ENCODE measurements around the gene PLA2G2C. TPM values are rescaled to one million over a fixed set of nuclear protein-coding genes. Genes with fewer than 3 reads are reported as not detected.
A peak's percentile ranks its signal among the peaks of the same experiment; 100 is the strongest.

Gene PLA2G2C
- total RNA-seq, 2 experiments from 2014 or later = 0.44 to 0.57 TPM

GRCh38 chr1:20199840-20200239 lies 13.5 kb upstream of the PLA2G2C start:
- CTCF ChIA-PET (ENCODE audit: unreplicated experiment) = no interaction called here
- peak overlapping the region; percentile 61 for H3K4me2 ChIP-seq (ENCODE audit: low read length)
- H2AFZ ChIP-seq (ENCODE audit: low read length) = peak overlapping the region; percentile 38; the same call in 1 of the 2 replicates
- no peaks in the 10 kb centered on the region for H4K20me1 ChIP-seq (ENCODE audit: insufficient read depth, low read length)
- no peaks in the 10 kb centered on the region for H3K79me2 ChIP-seq (ENCODE audit: insufficient read depth, low read depth, low read length)
- intact Hi-C loops (cut with micrococcal nuclease; ENCODE audit: unreplicated experiment) = no loop called here
- BruUV-seq (replicated peaks) = no TSS peak
- H3K36me3 ChIP-seq (ENCODE audit: insufficient read depth, low read length) = no peaks in the 10 kb centered on the region
- no peak for TF ChIP-seq EZH2phosphoT487 (IDR thresholded peaks at IDR 0.05; ENCODE audit: borderline replicate concordance, low read depth, low read length)
- no peak for TF ChIP-seq CTCF (conservative IDR thresholded peaks at IDR 0.05; ENCODE audit: low read length)
- peaks cover 67% of the 10 kb centered on the region for H3K4me1 ChIP-seq (ENCODE audit: insufficient read depth, low read length, poor library complexity, severe bottlenecking)
- H3K9me3 ChIP-seq (ENCODE audit: low read length) = no peaks in the 10 kb centered on the region
- H3K27ac ChIP-seq (ENCODE audit: low read depth, low read length, poor library complexity, severe bottlenecking) = peak overlapping the region; percentile 83
- no peaks in the 10 kb centered on the region for H3K9me2 ChIP-seq (ENCODE audit: insufficient read depth, low read length)
- peak overlapping the region; percentile 39 for H3K4me3 ChIP-seq (ENCODE audit: low read depth, low read length, poor library complexity, severe bottlenecking)
- POLR2A ChIA-PET = interaction anchor here (0.6 to 1.5 kb wide), 4 partner anchors 11 to 38 kb away, joined by 3 to 6 read pairs (median 3); no protein-coding TSS in a partner anchor
- no peak for DNase-seq (ENCODE audit: low spot score)

GRCh38 chr1:20199403-20199802 lies 13.1 kb upstream of the PLA2G2C start:
- no peaks in the 10 kb centered on the region for H4K20me1 ChIP-seq (ENCODE audit: insufficient read depth, low read length)
- H3K27ac ChIP-seq (ENCODE audit: low read depth, low read length, poor library complexity, severe bottlenecking) = peak overlapping the region; percentile 83
- no peaks in the 10 kb centered on the region for H3K79me2 ChIP-seq (ENCODE audit: insufficient read depth, low read depth, low read length)
- TF ChIP-seq EZH2phosphoT487 (IDR thresholded peaks at IDR 0.05; ENCODE audit: borderline replicate concordance, low read depth, low read length) (no peak), CTCF (conservative IDR thresholded peaks at IDR 0.05; ENCODE audit: low read length) (no peak)
- H3K4me1 ChIP-seq (ENCODE audit: insufficient read depth, low read length, poor library complexity, severe bottlenecking) = peaks cover 71% of the 10 kb centered on the region
- intact Hi-C loops (cut with micrococcal nuclease; ENCODE audit: unreplicated experiment) = no loop called here
- H3K9me2 ChIP-seq (ENCODE audit: insufficient read depth, low read length) = no peaks in the 10 kb centered on the region
- peak overlapping the region; percentile 61 for H3K4me2 ChIP-seq (ENCODE audit: low read length)
- H3K36me3 ChIP-seq (ENCODE audit: insufficient read depth, low read length) = no peaks in the 10 kb centered on the region
- ChIA-PET POLR2A (interaction anchor here (0.7 to 0.9 kb wide), 2 partner anchors 13 to 21 kb away, joined by 3 to 6 read pairs; no protein-coding TSS in a partner anchor), CTCF (ENCODE audit: unreplicated experiment) (no interaction called here)
- DNase-seq (ENCODE audit: low spot score) = no peak
- peak overlapping the region; percentile 38; the same call in 1 of the 2 replicates for H2AFZ ChIP-seq (ENCODE audit: low read length)
- H3K4me3 ChIP-seq (ENCODE audit: low read depth, low read length, poor library complexity, severe bottlenecking) = peak overlapping the region; percentile 39
- no peaks in the 10 kb centered on the region for H3K9me3 ChIP-seq (ENCODE audit: low read length)
- BruUV-seq (replicated peaks) = no TSS peak

GRCh38 chr1:20198918-20199317 lies 12.6 kb upstream of the PLA2G2C start:
- DNase-seq (ENCODE audit: low spot score) = no peak
- no peaks in the 10 kb centered on the region for H3K36me3 ChIP-seq (ENCODE audit: insufficient read depth, low read length)
- no peaks in the 10 kb centered on the region for H4K20me1 ChIP-seq (ENCODE audit: insufficient read depth, low read length)
- H3K4me2 ChIP-seq (ENCODE audit: low read length) = peak overlapping the region; percentile 61; the same call in 1 of the 2 replicates
- ChIA-PET CTCF (ENCODE audit: unreplicated experiment) (no interaction called here), POLR2A (interaction anchor here (0.6 kb wide), 1 partner anchor 40 kb away, joined by 3 read pairs; no protein-coding TSS in a partner anchor)
- H3K4me1 ChIP-seq (ENCODE audit: insufficient read depth, low read length, poor library complexity, severe bottlenecking) = peaks cover 72% of the 10 kb centered on the region
- no peaks in the 10 kb centered on the region for H3K79me2 ChIP-seq (ENCODE audit: insufficient read depth, low read depth, low read length)
- BruUV-seq (replicated peaks) = no TSS peak
- peak overlapping the region; percentile 38; the same call in 1 of the 2 replicates for H2AFZ ChIP-seq (ENCODE audit: low read length)
- no peaks in the 10 kb centered on the region for H3K9me2 ChIP-seq (ENCODE audit: insufficient read depth, low read length)
- no peaks in the 10 kb centered on the region for H3K9me3 ChIP-seq (ENCODE audit: low read length)
- TF ChIP-seq EZH2phosphoT487 (IDR thresholded peaks at IDR 0.05; ENCODE audit: borderline replicate concordance, low read depth, low read length) = no peak
- TF ChIP-seq CTCF (conservative IDR thresholded peaks at IDR 0.05; ENCODE audit: low read length) = no peak
- H3K27ac ChIP-seq (ENCODE audit: low read depth, low read length, poor library complexity, severe bottlenecking) = peak overlapping the region; percentile 83
- H3K4me3 ChIP-seq (ENCODE audit: low read depth, low read length, poor library complexity, severe bottlenecking) = no peak overlapping the region
- intact Hi-C loops (cut with micrococcal nuclease; ENCODE audit: unreplicated experiment) = no loop called here

Data from OCI-LY7 (cell line).